NCI-H1694 treated with DMSO at 0.1 percent for 48 hours (cell line): ENCODE measurements around the gene LYRM2.

ENCODE experiments used
- DNase-seq: peaks from one replicate; lab custom pipeline; 2025; lab: John Stamatoyannopoulos, UW

The LYRM2 gene

GRCh38 chr6:89555031-89555430 is 83.5 kb downstream of the LYRM2 start:
- no peak for DNase-seq

DNA sequence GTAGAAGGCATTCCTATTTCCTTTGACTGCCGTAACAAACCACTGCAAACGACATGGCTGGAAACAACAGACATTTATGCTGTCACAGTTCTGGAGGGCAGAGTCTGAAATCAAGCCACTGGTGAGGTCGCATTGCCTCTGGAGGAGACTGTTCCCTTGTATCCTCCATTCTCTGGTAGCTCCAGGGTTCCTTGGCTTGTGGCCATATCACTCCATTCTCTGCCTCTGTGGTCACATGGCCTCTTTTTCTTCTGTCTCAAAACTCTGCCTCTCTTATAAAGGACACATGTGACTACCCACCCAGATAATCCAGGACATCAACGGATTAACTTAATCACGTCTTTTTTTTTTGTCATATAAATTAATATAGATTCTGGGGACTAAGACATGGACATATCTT is 84.4 kb downstream of the LYRM2 start:
- no peak for DNase-seq

- DNase-seq, result no peak
Measured at GRCh38 chr6:89553431-89553830, 85.1 kb downstream of the LYRM2 start.

DNA sequence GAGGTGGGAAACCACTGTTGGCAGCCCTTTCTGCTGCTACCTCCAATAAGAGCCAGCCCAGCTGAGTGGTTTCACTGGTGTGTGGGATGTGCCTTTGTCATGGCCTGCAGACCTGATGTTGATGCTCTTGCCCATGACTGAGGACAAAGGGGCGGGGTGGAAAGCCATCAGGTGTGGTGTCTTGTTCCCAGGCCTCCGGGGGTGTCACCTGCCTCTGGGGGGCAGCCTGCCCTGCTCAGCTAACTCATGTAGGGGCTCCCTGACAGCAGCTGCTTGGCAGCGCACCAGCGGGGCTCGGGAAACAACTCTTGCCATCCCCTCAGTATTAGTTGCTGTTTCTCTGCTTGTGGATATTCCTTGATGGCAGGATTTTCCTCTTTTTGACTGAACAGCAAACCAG is 91.3 kb downstream of the LYRM2 start:
- DNase-seq, result no peak

DNA sequence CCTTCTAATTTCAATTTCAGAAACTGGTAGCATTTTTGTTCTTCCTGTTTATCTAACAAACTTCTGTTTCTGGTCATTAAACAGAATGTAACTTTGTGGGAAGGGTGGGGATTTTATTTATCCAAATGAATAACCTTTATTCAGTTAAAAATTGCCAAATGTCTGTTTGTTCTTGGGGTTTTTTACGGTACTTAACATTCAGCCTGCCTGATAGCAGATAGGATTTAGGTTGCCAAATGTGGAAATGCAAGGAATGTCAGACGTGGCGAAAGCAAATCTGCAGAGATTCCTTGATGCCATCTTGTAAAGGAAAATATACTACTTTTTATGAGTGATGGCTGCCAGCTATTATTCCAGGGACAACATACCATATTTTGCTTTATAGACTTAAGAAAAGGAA is 95.7 kb downstream of the LYRM2 start:
- no peak for DNase-seq

DNA sequence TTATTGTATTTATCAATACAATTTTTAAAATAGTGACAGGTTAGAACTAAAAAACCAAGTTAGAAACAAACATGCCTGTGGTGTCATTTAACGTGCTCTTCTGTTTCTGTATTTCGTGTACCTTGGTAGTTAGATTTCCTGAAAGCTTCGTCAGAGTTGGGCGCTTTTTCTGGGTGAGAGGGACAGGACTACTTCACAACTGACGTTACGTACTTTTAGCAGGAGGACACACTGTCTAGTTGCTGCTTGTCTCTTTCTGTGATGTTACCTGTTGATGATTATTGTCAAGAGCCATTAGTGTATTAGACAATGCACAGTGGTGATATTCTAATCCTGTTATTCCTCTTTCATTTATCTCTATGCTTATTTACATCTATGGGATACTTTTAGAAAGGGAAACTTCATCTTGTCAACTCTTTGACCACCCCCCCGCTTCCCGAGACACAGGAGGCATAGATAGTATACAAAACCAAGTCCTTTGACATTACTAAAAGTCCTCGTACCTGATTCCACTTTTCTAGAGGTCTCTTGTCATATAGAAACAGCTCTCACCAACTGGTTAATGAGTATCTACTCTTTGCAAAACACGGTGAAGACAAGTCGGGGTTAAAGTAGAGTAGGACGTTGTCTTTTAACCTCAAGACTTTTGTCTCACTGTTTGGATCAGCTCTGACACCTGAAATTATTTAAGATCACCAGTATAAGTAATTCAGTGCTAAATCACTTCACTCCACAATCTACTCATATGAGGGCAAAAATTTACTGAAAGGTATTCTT is 96.3 kb downstream of the LYRM2 start:
- no peak for DNase-seq

DNA sequence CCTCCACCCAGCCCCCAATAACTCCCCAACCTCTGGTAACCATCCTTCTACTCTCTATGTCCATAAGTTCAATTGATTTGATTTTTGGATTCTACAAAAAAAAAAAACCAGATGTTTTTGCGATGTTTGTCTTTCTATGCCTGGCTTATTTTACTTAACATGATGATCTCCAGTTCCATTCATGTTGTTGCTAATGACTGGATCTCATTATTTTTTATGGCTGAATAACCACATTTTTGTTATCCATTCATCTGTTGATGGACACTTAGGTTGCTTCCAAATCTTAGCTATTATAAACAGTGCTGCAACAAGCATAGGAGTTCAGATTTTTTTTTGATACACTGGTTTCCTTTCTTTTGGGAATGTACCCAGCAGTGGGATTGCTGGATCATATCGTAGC is 98.8 kb downstream of the LYRM2 start:
- DNase-seq, result no peak

GRCh38 chr6:89536231-89536630 is 102.3 kb downstream of the LYRM2 start:
- DNase-seq, result no peak

DNA sequence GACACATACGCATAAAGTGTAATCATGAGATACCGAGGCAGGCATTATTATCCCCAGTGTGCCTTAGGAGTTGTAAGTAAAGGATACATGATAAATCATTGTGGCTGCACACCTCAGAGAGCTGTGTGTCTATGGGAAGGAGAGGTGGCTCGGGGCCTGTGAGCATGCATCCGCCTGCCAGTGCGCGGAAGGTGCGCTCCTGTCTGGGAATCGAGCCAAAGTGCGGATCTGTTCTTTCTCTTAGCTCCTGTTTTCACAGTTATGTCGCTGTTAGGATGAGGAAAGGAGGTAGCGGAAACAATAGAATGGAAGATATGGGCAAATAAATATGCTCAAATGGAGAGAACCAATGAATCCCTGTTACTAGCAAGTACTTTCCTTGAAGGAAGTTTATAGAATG is 107.6 kb downstream of the LYRM2 start:
- DNase-seq, result no peak

GRCh38 chr6:89528866-89529265 is 109.7 kb downstream of the LYRM2 start:
- DNase-seq, result no peak

DNA sequence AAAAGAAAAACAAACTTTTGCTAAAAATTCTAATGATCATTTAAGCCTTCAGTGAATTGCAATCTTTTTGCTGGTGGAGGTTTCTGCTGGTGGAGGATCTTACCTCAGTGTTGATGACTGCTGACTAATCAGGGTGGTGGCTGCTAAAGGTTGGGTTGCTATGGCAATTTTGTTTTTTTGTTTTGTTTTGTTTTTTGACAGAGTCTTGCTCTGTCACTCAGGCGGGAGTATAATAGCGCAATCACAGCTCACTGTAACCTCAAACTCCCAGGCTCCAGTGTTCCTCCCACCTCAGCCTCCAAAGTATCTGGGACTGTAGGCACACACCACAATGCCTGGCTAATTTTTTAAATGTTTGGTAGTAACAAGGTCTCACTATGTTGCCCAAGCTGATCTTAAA is 110.9 kb downstream of the LYRM2 start:
- DNase-seq, result no peak

GRCh38 chr6:89526563-89526869 is 112.0 kb downstream of the LYRM2 start:
- DNase-seq, result no peak

DNA sequence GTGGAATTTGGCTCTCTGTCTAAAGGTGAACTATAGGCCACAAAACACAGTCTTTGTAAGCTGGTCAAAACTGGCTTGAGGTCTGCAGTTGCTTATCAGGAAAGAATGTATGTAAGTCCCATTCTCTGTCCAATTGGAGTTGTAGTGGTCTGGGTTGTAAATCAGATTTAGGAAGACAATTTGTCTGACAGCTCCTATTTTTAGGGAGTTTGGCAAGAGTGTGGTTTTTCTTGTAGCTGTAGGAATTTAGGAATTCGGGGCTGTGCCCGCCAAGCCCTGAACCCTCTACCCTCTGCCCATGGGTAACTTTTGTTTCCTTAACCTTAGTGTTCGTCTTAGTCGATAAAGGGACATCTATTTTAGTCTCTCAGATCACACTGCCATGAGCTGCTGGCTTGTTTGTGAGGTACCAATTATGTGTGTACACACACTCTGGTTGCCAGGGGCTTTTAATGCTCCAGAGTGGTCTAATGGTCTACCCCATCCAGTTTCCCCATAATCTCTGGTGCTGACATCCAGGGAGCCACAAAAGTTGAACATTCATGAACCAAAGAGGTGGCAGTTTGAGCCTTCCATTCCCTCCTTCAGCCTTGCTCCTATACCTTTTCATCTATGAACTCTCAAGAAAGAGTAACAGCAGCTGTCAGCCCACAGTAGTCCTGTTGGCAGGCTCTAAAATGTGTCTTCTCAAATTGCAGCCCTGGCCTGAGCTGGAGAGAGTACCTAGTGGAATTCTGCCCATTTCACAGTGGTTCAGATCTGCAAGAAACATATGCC is 112.6 kb downstream of the LYRM2 start:
- no peak for DNase-seq

DNA sequence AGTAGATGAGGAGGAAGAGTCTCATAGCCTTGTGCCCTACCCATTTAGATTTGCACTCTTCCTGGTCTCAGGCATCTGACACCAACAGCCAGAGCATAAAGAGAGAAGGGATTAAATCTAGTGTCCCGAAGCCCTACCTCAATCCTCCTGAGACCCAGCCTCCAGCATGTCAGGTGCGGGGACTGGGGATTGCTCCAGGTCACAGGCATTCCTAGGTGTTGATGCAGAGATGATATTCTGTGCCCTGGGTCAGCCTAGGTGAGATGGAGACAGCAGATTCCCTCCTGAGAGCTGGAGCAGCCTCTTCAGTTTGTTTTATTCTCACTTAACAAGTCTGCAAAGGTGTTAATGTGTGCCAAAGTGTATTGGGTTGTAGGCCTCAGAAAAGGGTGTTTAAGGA is 115.8 kb downstream of the LYRM2 start:
- DNase-seq, result no peak

DNA sequence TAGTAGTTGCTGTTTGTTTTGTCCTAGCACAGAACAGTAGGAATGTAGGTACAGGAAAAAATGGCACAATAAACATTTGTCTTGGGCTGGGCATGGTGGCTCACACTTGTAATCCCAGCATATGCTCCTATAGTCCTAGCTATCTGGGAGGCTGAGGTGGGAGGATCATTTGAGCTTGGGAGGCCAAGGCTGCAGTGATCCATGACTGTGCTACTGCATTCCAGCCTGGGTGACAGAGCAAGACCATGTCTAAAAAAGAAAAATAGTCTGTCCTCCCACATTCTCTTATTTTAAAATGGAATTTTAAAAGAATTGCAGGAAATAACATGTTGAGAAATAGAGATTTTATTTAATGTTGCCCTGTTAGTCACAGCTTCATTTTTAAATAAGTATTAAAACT is 117.8 kb downstream of the LYRM2 start:
- no peak for DNase-seq

DNA sequence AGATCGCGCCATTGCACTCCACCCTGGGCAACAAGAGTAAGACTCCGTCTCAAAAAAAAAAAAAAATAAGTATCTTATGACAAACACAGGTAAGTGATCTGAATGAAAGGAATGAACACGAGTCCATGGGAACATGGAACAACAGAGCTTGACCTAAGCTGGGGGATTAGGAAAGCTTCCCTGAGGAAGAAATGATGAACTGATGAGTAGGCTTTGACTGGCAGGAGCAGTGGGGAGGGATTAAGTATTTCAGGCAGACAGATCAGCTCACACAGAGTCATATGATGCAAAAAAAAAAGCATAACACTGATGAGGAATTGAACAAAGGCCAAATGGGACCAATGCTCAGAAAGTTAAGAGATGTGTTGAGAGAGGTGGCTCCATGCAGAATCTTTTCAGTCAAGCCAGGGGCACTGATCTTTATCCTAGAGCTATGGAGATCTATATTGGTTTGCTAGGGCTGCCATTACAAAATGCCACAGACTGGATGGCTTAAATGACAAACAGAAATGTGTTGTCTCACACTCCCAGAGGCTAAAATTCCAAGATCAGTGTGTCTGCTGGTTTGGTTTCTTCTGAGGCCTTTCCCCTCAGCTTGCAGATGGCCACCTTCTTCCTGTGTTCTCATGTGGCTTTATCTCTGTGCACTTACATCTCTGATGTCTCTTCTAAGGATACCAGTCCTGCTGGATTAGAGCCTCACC is 120.0 kb downstream of the LYRM2 start:
- no peak for DNase-seq
